Effector memory CD8-positive, alpha-beta T cell (primary cell): Measurements from ENCODE around the gene SERINC4.

Experiments used
- ATAC-seq: fragments of 150-1000 bp; cut with Tn5 transposase; replicated peaks from 2 replicates; pipeline ENCODE4 v1.10.0; 2021; ENCODE audit warnings: mild to moderate bottlenecking, moderate library complexity
- DNase-seq, 3 experiments: peaks; one replicate each; pipeline ENCODE4 v3.0.0; 2021
- H3K27ac Mint-ChIP-seq, 2 donors: one replicate each; pipeline ENCODE4 v1.8.0; 2022; ENCODE audit warnings: mild to moderate bottlenecking in 2 of 2, mixed read lengths in 2 of 2, moderate library complexity in 2 of 2
- H3K27me3 Mint-ChIP-seq, 2 donors: one replicate each; pipeline ENCODE4 v1.8.0; 2022; ENCODE audit warnings: mixed read lengths in 2 of 2
- H3K36me3 Mint-ChIP-seq: one replicate; pipeline ENCODE4 v1.8.0; 2022; ENCODE audit warnings: mild to moderate bottlenecking, moderate library complexity, mixed read lengths; ENCODE audit not compliant: insufficient read depth
- H3K4me1 Mint-ChIP-seq, 2 donors: one replicate each; pipeline ENCODE4 v1.8.0; 2022; ENCODE audit warnings: low read depth in 2 of 2, mixed read lengths in 2 of 2
- H3K4me3 Mint-ChIP-seq, 2 donors: one replicate each; pipeline ENCODE4 v1.8.0; 2022; ENCODE audit warnings: mild to moderate bottlenecking in 2 of 2, mixed read lengths in 2 of 2, moderate library complexity in 2 of 2
- H3K9me3 Mint-ChIP-seq, 2 donors: one replicate each; pipeline ENCODE4 v1.8.0; 2022; ENCODE audit warnings: mixed read lengths in 2 of 2

Gene SERINC4

DNA sequence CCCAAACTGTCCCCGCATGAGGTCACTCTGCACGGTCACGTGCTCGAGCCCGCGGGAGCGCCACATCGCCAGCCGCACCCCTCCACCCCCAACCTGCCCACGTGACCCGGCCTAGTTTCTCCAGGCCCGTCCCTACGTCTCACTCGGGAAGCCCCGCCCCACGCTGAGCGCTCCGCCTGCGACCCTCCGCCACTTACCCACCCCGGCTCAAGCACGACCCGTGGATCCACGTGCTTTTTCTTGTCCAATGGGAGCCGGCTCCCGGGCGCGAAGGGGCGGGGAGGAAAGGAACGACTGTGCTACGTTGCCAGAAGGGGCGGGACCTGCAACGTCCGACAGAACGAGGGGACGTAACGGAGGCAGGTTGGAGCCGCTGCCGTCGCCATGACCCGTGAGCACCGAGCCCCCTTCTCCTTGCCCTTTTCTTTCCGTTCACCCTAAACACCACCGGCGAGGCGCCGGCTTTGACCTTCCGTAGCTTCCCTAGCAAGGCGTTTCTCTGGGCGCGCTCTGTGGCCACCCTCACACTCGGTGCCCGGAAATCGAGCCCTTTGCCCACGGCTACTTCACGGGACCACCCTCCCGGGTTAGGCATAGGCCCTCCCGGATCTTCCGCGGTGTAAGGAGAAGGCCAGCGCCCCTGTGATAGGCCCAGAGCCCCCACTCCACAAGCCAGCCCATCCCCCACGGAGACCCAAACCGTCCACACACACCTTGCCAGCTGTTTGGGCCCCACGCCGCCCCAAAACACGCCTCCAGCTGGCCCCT lies 7.8 kb downstream of the SERINC4 start, which contains the start of gene SERF2:
TSS of gene SERF2 (plus strand) at position 328 of the 768 bp plus-strand sequence. CDS start at position 385, 57 bp downstream.
- H3K27ac Mint-ChIP-seq = peak within 1 kb of the TSS; percentile 97 to 98
- ATAC-seq (peak; percentile 88), DNase-seq (peak; percentile 97 to 99 (median 98))
- peak within 1 kb of the TSS; percentile 95 to 97 for H3K4me3 Mint-ChIP-seq
- peaks cover 31 to 55% of the 10 kb centered on the region in 2 donors for H3K4me1 Mint-ChIP-seq
- H3K36me3 Mint-ChIP-seq = peaks cover 44% of the 10 kb centered on the region
- H3K27me3 Mint-ChIP-seq = no peaks in the 10 kb centered on the region
- no peaks in the 10 kb centered on the region for H3K9me3 Mint-ChIP-seq

DNA sequence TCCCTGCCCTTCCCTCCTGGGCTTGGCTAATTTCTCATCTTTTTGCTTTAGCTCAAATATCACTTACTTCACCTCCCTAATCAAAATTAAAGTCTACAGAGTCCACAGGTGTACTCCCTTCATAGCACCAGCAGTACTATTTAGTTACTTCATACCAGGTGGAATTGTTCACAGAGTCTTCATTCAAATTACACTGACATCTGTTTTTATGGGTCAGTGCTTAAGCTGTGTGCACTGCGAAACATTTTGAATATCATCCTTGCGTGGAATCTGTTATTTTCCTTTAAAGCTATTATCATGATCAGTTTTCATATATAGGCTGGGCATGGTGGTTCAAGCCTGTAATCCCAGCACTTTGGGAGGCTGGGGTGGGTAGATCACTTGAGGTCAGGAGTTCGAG lies 10.6 kb downstream of the SERINC4 start:
- no peaks in the 10 kb centered on the region for H3K9me3 Mint-ChIP-seq
- no peaks in the 10 kb centered on the region for H3K27me3 Mint-ChIP-seq
- peak overlapping the region in 1 of 2 donors; percentile 42 for H3K4me3 Mint-ChIP-seq
- peaks cover 26% of the 10 kb centered on the region for H3K36me3 Mint-ChIP-seq
- DNase-seq (no peak), ATAC-seq (no peak)
- H3K4me1 Mint-ChIP-seq = peaks cover 15 to 28% of the 10 kb centered on the region in 2 donors
- peak overlapping the region; percentile 22 to 26 for H3K27ac Mint-ChIP-seq

DNA sequence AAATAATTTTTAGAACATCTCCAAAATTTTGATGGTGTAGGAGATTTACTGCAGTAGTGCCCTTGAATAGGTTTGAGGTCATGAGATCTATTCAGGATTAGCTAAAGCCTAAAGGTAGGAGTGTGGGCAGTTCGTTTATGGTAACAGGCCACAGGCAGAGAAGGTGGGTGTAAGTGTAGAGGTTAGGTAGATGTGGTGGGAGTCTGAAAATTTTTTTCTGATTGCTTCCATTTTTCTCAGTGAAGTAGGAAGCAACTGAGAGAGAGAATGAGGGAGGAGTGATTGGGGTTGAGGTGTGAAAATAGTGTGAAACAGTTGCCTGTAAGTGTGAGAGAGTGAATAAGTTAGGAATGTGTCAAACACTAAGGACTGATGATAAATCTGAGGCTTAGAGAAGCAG lies 21.0 kb downstream of the SERINC4 start:
- H3K27me3 Mint-ChIP-seq = no peaks in the 10 kb centered on the region
- H3K4me1 Mint-ChIP-seq = peaks cover 10 to 19% of the 10 kb centered on the region in 2 donors
- ATAC-seq (no peak), DNase-seq (no peak)
- H3K9me3 Mint-ChIP-seq = no peaks in the 10 kb centered on the region
- H3K27ac Mint-ChIP-seq = no peak overlapping the region
- no peak overlapping the region for H3K4me3 Mint-ChIP-seq
- H3K36me3 Mint-ChIP-seq = peaks cover 31% of the 10 kb centered on the region

DNA sequence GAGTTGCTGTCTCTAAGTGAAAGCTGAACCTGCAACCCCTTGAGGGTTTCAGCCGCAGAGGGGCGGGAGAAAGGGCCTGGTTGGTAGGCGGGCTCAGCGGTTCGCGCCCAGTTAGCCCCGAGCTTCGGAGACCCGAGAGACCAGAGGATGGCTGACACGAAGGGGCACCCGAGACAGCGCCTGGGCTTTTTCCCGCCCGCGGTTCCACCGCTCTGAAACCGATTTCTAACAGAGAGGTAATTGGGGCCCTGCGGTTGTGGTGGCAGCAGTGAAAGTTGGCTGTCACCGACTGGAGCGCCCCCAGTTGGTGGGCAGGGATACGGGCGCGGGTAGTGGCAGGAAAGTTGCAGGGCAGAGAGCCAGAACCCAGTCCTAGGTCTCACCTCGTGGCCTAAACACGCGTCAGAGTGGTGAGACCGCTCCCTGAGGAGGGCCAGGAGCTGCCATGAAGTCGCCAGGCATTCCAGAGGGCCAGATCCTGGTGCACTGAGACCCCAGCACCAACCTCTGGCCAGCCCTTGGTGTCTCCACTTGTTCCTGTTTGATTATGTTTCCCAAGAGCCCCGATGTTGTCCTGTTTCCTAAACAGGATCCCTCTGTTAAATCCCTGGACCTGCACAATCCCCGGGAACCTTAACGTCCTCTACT lies 22.6 kb downstream of the SERINC4 start:
- Mint-ChIP-seq H3K36me3 (peaks cover 45% of the 10 kb centered on the region), H3K4me3 (peak overlapping the region; percentile 94 to 97), H3K4me1 (peaks cover 10 to 19% of the 10 kb centered on the region in 2 donors), H3K27ac (peak overlapping the region; percentile 90 to 93), H3K27me3 (no peaks in the 10 kb centered on the region), H3K9me3 (no peaks in the 10 kb centered on the region)
- peak; percentile 78 for ATAC-seq
- peak; percentile 83 to 85 (median 85) for DNase-seq

DNA sequence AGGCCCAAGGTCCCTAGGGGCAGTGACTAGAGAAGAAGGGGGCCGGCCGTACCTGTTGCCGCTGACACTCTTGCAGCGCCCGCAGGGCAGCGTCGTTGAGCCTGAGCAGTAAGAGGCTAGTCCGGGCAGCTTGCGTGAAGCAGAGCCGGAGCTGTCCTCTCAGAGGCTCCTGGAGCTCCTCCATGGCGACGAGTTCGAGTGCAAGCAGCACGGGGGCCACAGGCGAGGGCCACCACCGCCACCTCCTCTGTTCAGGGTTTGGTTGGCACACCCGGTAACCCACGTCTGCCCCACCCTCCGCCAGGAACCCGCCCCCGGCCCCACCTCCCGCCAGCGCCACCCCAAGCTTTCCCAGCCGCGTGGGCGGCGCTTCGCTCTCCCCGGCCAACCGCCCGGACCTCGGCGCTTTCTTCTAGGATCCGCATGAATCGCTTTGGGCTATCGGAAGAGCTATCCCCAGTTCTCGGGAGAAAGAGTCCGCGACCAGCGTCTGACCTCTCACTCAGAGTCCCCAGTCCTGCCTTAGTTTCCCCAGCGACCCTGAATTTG lies 23.2 kb downstream of the SERINC4 start, which contains the start of gene ELL3:
TSS of gene ELL3 (minus strand) at position 249 of the 549 bp plus-strand sequence. CDS start at position 184, 65 bp downstream.
- Mint-ChIP-seq H3K36me3 (peaks cover 51% of the 10 kb centered on the region), H3K27me3 (no peaks in the 10 kb centered on the region), H3K4me3 (peak within 1 kb of the TSS; percentile 94 to 97), H3K4me1 (peaks cover 10 to 19% of the 10 kb centered on the region in 2 donors), H3K9me3 (no peaks in the 10 kb centered on the region), H3K27ac (peak within 1 kb of the TSS; percentile 90 to 93)
- peak in 2 of 3 experiments; percentile 60 to 62 for DNase-seq
- peak; percentile 77 for ATAC-seq

DNA sequence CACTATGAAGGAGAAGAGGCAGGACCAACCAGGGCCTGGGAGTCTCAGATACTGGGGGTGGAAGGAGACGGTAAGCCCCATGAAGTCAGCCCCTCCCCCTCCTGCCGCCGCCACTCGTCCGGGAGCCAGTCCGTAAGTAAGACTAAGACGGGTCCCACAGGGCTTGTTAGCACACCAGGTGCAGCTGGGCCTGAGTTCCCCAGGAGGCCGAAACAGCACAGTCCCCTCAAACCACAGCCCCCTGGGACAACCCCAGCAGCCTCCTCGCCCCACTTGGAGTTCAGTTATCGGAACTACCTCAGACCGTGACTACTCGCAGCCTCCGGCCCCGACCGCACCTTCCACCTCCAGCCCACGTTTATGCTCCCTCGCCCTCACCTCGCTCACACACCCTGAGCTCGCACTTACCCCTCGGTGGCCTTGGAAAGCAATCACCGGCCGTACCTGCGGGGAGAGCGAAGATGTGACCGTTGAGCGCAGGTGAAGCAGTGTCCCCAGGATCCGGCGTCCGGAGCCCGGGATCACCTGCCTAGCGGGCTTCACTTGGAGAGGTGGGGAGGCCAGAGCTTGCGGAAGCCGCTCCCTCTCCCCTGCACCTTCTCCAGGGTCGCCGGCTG lies 23.8 kb downstream of the SERINC4 start:
- DNase-seq = peak in 2 of 3 experiments; percentile 17
- H3K36me3 Mint-ChIP-seq = peaks cover 56% of the 10 kb centered on the region
- H3K4me3 Mint-ChIP-seq = peak overlapping the region; percentile 94 to 97
- peaks cover 10 to 19% of the 10 kb centered on the region in 2 donors for H3K4me1 Mint-ChIP-seq
- no peaks in the 10 kb centered on the region for H3K27me3 Mint-ChIP-seq
- H3K9me3 Mint-ChIP-seq = no peaks in the 10 kb centered on the region
- peak overlapping the region in 1 of 2 donors; percentile 93 for H3K27ac Mint-ChIP-seq
- peak; percentile 5 for ATAC-seq

DNA sequence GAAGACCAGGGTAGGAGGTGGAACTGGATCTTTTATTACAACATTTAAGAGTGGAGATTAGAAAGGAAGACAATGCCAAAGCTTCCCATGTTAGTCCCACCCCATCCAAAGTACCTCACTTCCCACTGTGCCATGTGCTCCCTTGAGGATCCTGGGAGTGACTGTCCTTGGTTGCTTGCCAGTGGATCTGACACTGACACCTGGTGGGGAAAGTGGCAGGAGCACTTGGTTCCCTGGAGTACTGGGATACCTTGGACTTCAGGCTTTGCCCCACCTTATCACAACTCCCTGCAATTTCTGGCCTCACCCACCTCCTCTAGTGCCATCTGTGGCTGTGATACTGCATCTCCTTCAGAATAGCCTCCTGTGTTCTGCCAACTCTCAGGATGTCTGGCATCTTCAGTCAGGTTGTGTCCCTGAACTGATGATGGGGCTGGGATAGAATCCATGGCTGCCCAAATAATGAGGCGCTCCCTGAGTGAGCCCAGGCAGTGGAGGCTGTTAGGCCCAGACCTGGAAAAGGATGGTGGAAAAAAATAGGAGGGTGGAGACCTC lies 24.5 kb downstream of the SERINC4 start:
- no peaks in the 10 kb centered on the region for H3K27me3 Mint-ChIP-seq
- H3K4me1 Mint-ChIP-seq = peaks cover 10 to 19% of the 10 kb centered on the region in 2 donors
- H3K9me3 Mint-ChIP-seq = no peaks in the 10 kb centered on the region
- no peak for ATAC-seq
- H3K36me3 Mint-ChIP-seq = peaks cover 64% of the 10 kb centered on the region
- DNase-seq = no peak
- peak overlapping the region in 1 of 2 donors; percentile 93 for H3K27ac Mint-ChIP-seq
- H3K4me3 Mint-ChIP-seq = peak overlapping the region; percentile 94 to 97

DNA sequence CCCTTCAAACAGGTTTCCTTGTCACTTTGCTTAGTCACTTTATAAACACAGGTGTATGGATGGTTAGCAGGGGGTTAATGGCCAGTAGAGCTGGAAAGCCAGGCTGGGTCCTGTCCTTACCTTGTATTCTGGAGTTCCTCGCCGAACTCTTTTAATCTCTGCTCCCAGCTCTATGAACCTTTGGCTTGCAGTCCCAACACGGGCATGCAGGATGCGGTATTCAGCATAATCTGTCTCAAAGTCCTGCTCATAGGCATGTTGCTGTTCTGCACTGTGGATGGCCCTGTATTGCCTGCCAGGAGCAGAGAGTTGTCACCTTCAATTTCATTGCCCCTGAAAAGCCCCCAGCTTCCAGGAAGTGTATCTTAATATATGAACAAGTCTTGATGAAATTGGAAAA lies 26.0 kb downstream of the SERINC4 start:
- ATAC-seq (no peak), DNase-seq (no peak)
- Mint-ChIP-seq H3K4me3 (no peak overlapping the region), H3K36me3 (peaks cover 77% of the 10 kb centered on the region), H3K27ac (peak overlapping the region; percentile 17 to 93), H3K9me3 (no peaks in the 10 kb centered on the region), H3K4me1 (peaks cover 8 to 17% of the 10 kb centered on the region in 2 donors), H3K27me3 (no peaks in the 10 kb centered on the region)

DNA sequence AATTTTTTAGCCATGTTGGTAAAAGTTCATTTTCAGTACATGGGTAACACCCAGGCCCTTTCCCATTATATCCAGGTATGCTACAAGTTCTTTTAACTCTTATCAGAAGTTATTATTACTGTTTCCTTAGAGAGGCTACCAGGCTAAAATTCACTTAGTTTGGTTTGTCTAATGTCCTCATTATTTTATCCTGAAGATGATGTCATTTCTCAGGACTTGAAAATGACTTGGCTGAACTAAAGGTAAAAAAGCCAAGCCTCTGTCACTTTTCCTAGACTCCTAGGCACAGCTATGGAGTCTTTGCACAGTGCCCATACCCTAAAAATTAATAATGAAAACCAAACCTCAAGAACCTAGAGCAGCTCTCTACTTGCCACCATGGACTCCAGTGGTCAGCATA lies 27.4 kb downstream of the SERINC4 start:
- Mint-ChIP-seq H3K4me1 (peaks cover 4 to 12% of the 10 kb centered on the region in 2 donors), H3K4me3 (no peak overlapping the region), H3K27ac (peak overlapping the region in 1 of 2 donors; percentile 93), H3K27me3 (no peaks in the 10 kb centered on the region), H3K36me3 (peaks cover 86% of the 10 kb centered on the region), H3K9me3 (no peaks in the 10 kb centered on the region)
- DNase-seq = no peak
- no peak for ATAC-seq

DNA sequence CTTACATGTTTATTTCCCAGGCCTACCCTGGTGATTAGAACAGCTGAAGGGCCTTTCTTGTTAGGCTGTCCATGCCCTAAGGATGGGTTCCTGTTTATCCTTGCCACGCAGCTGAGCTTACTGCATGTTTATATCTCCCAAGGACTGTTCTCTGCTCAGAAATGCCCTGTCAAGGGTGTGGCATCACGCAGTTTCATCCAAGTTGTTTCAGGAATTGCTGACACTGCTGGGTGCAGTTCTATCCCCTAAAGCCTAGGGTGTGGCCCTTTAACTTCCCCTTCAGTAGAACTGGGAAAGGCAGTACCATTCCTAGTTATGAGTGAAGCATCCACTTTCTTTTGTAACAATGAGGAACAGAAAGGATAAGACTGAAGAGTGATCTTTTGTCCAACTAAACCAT lies 28.2 kb downstream of the SERINC4 start:
- H3K4me1 Mint-ChIP-seq = peaks cover 0 to 6% of the 10 kb centered on the region in 2 donors
- no peak for ATAC-seq
- no peak for DNase-seq
- no peak overlapping the region for H3K4me3 Mint-ChIP-seq
- peak overlapping the region in 1 of 2 donors; percentile 66 for H3K27ac Mint-ChIP-seq
- no peaks in the 10 kb centered on the region for H3K27me3 Mint-ChIP-seq
- H3K9me3 Mint-ChIP-seq = no peaks in the 10 kb centered on the region
- H3K36me3 Mint-ChIP-seq = peaks cover 86% of the 10 kb centered on the region

DNA sequence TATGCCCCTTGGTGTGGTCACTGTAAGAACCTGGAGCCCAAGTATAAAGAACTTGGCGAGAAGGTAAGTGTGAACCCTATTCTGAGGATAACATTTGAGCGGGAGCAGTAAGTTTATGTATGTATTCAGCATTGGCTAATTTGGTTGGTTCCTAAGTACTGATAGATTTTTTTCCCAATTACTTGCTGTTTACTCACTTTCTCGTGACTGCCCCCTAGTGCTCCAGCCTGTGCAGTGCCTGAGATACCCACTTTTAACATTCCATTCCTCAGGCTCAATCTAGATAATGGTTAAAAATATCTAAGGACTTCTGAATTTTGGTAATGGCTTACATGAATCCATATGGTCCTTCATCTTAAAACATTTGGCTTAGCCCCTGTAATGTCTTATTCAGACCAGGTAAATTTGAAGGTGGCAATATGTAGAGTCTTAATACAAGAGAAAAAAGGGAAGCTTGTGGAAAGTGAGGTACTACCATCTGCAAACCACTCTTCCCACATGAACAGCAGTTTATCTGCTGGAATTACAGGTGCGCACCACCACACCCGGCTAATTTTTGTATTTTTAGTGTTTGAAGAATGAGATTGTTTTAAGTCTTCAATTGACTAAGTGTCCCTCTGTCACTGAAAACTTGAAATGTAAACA lies 30.3 kb downstream of the SERINC4 start:
- Mint-ChIP-seq H3K9me3 (no peaks in the 10 kb centered on the region), H3K27ac (no peak overlapping the region), H3K36me3 (peaks cover 93% of the 10 kb centered on the region), H3K4me1 (no peaks in the 10 kb centered on the region), H3K27me3 (no peaks in the 10 kb centered on the region), H3K4me3 (no peak overlapping the region)
- peak; percentile 46 to 58 (median 58) for DNase-seq
- ATAC-seq = peak; percentile 83

DNA sequence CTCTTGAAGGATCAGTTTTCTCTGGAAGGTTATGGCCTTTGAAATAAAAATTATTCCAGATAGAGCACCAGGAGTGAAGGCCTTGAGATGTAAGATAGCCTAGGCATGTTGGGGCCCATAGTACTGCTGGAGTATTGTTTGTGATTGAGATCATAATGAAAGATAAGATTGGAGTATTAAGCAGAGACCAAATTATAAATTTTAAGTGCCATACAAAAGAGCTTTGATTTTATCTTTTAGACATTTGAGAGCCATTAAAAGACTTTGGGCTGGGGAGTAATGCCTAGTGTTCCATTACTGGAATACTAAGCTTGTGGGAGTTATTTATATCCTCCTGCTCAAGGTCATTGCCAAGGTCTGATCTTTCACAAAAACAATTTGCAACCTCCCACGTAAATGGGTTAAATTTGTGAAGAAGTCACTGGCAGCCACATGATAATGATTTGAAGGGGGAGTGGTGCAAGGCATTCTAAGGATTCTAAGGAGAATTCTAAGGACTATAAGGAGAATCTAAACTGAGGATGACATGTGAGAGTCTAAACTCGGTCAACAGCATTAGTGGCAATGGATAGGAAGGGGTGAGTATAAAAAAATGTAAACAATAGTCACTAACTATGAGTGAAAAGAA lies 36.1 kb downstream of the SERINC4 start:
- no peak for ATAC-seq
- H3K36me3 Mint-ChIP-seq = peaks cover 100% of the 10 kb centered on the region
- H3K9me3 Mint-ChIP-seq = no peaks in the 10 kb centered on the region
- H3K27me3 Mint-ChIP-seq = no peaks in the 10 kb centered on the region
- DNase-seq = no peak
- peak overlapping the region in 1 of 2 donors; percentile 57 for H3K27ac Mint-ChIP-seq
- peaks cover 0 to 5% of the 10 kb centered on the region in 2 donors for H3K4me1 Mint-ChIP-seq
- no peak overlapping the region for H3K4me3 Mint-ChIP-seq
